ENCODE data around the gene FBXL14. TPM values are rescaled to one million over a fixed set of nuclear protein-coding genes. Genes with fewer than 3 reads are reported as not detected.

FBXL14 gene
- total RNA-seq, 1 experiment from 2014 or later = 5.0 TPM

Other genes starting within 250 kb of the FBXL14 start
- 10.1 and 10.3 TPM in 2 replicates for gene WNT5B, start 34.6 kb upstream of the FBXL14 start, total RNA-seq (2014; rRNA removed; shearing (Covaris generic))
- 14.1 and 17.9 TPM in 2 replicates for gene ADIPOR2, start 96.5 kb upstream of the FBXL14 start, total RNA-seq (2014; rRNA removed; shearing (Covaris generic))
- not detected in 2 replicates for gene LRTM2, start 226.0 kb upstream of the FBXL14 start, total RNA-seq (2014; rRNA removed; shearing (Covaris generic))